Head of caudate nucleus (tissue), 42 donors: ENCODE data around the gene ZNF33B.

ENCODE experiments used
- DNase-seq, 42 donors: peaks; one replicate each; pipeline versions ENCODE4 v3.0.0 to v3.0.0-alpha.2; 2020 to 2021; ENCODE audit warnings: mixed read lengths in 7 of 42
- intact Hi-C: fragments of 100-400 bp; cut with DNase I; formaldehyde crosslinking; loops from one replicate; pipeline ENCODE4 v1.15.0; 2022

The ZNF33B gene

DNA sequence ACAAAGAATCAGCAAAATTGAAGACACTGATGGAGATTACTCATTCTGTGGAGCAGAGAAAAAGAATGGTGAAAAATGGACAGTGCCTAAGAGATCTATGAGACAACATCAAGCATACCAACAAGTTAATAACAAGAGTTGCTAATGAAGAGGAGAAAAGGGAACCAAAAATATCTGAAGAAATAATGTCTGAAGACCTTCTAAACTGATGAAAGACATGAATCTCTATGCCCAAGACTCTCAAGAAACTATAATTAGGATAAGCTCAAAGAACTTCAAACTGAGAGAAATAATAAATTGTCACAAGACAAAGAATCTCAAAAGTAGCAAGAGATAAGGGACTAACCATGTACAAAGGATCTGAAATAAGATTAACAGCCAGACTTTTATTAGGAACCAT lies 93.4 kb downstream of the ZNF33B start:
- no peak for DNase-seq
- intact Hi-C loops = no loop called here

DNA sequence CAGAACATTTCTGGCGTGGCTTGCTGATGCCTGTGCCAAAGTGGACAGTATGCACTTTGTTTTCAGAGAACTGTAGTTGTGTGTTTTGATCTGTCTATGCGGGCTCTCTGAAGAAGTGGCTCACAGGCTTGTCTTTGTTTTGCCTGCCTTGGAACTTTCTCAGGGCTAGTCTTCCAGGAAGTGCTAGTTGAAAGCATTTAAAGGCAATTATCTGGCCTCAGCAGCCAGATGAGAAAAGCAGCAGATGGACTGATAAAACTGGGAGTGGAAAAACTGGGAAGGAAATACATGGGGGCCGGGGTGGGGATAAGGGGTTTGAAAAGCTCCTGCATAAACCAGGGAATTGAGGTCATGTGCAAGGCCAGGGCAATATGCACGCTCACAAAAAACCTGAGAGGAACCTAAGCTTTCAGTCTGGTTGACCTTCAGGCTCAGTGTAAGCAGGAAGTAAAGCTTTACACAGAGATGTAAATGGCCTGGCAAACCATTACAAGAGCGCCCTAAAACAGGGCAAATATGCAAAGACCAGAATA lies 94.5 kb downstream of the ZNF33B start:
- intact Hi-C loops = no loop called here

More for the DNA sequence above, 94.5 kb downstream of the ZNF33B start:
- DNase-seq = peak in 23 of 42 donors; percentile 4 to 65 (median 29)
